Activated CD8-positive, alpha-beta T cell treated with anti-CD3 and anti-CD28 coated beads, Interleukin-2, amount 10 ng/mL, durations not matched to agents 7 days and 5 days (primary cell): Measurements from ENCODE around the gene PIERCE2. TPM values are rescaled to one million over a fixed set of nuclear protein-coding genes. Genes with fewer than 3 reads are reported as not detected.
"Not testable (repeated sequence)": the region's sequence is repeated elsewhere in the genome, so short reads cannot be mapped to it uniquely, and the experiment has no call there.

Experiments
- ATAC-seq: fragments of 150-1000 bp; cut with Tn5 transposase; one replicate; pipeline ENCODE4 v1.10.0; 2021; ENCODE audit warnings: moderate library complexity
- CTCF ChIA-PET: fragments of 350-600 bp; sonication (Branson Sonifier 250); formaldehyde crosslinking; loops from one replicate; lab custom pipeline; 2021; ENCODE audit warnings: antibody characterized with exemption; lab: Charles Lee
- POLR2A ChIA-PET: fragments of 350-600 bp; sonication (Branson Sonifier 250); formaldehyde crosslinking; loops from one replicate; lab custom pipeline; 2021; ENCODE audit warnings: antibody characterized with exemption; lab: Charles Lee
- DNase-seq: peaks from one replicate; pipeline ENCODE4 v3.0.0-alpha.2; 2020
- H3K27ac Mint-ChIP-seq: one replicate; pipeline ENCODE4 v1.8.0; 2021; ENCODE audit warnings: mild to moderate bottlenecking, mixed read lengths
- H3K27me3 Mint-ChIP-seq: one replicate; pipeline ENCODE4 v1.8.0; 2021; ENCODE audit warnings: low read depth, mixed read lengths
- H3K36me3 Mint-ChIP-seq: one replicate; pipeline ENCODE4 v1.8.0; 2021; ENCODE audit warnings: low read depth, mixed read lengths
- H3K4me1 Mint-ChIP-seq: one replicate; pipeline ENCODE4 v1.8.0; 2021; ENCODE audit warnings: low read depth, mixed read lengths
- H3K4me3 Mint-ChIP-seq: one replicate; pipeline ENCODE4 v1.8.0; 2021; ENCODE audit warnings: mild to moderate bottlenecking, mixed read lengths
- H3K9me3 Mint-ChIP-seq: one replicate; pipeline ENCODE4 v1.8.0; 2022; ENCODE audit warnings: mixed read lengths; ENCODE audit not compliant: insufficient read depth
- total RNA-seq, 2 experiments: library from RNA; stranded (reverse); gene quantifications; one replicate each; pipeline ENCODE4 v1.2.3, GENCODE V29; 2021

The PIERCE2 gene
- total RNA-seq, 2 experiments from 2014 or later = not detected

DNA sequence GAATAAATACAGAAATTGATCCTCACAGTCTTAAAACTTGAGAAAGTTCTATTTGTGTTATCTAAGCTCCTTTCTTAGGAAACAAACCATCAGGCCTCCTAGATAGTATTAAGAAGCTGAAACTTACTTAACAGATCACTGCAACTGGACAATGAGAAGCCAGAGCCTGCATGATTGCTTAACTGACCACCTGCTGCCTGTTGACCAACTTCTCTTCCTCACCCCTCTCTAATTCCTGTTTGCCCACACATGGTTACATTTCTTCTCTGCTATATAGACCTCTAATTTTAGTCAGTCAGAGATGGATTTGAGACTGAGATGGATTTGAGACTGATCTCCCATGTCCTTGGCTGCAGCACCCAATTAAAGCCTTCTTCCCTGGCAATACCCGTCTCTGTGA, 13.6 kb upstream of the PIERCE2 start:
- ATAC-seq (no peak), DNase-seq (no peak)
- Mint-ChIP-seq H3K9me3 (peaks cover 13% of the 10 kb centered on the region), H3K36me3 (peaks cover 18% of the 10 kb centered on the region), H3K4me1 (no peaks in the 10 kb centered on the region), H3K27me3 (no peaks in the 10 kb centered on the region), H3K27ac (no peak overlapping the region), H3K4me3 (no peak overlapping the region)
- ChIA-PET CTCF (no interaction called here), POLR2A (interaction anchor here (1.1 kb wide), 1 partner anchor 75 kb away, joined by 3 read pairs; the partner anchor contains the start of genes PIGB and PIGBOS1)

DNA sequence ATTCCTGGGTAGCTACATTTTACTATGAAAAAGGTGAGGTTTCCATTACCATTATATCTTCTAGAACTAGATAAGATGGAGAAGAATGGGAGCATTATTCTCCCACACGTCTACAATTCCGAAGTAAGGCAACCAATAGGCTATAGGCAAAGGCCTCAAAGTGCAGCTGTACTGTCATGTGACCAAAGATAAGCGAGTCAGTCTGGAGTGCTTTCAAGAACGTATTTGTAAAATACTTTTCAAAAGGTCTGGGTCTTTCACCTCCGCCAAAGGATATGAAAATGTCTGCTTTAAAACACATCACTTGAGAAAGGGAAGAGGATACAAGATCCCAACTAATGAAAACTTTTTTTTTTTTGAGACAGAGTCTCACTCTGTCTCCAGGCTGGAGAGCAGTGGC, 10.1 kb upstream of the PIERCE2 start:
- POLR2A ChIA-PET = no interaction called here
- H3K27ac Mint-ChIP-seq = no peak overlapping the region

DNA sequence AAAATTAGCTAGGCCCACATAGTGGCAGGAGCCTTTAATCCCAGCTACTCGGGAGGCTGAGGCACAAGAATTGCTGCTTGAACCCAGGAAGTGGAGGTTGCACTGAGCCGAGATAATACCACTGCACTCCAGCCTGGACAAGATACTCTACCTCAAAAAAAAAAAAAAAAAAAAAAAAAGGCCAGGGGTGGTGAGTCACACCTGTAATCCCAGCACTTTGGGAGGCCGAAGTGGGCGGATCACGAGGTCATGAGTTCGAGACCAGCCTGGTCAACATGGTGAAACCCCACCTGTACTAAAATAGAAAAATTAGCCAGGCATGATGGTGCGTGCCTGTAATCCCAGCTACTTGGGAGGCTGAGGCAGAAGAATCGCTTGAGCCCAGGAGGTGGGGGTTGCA, 8.2 kb upstream of the PIERCE2 start:
- H3K9me3 Mint-ChIP-seq, H3K27me3 Mint-ChIP-seq, H3K4me3 Mint-ChIP-seq, H3K27ac Mint-ChIP-seq, DNase-seq, CTCF ChIA-PET, POLR2A ChIA-PET, ATAC-seq: not testable (repeated sequence)
- peaks cover 24% of the 10 kb centered on the region for H3K4me1 Mint-ChIP-seq
- H3K36me3 Mint-ChIP-seq = peaks cover 18% of the 10 kb centered on the region

More for the DNA sequence above, 10.1 kb upstream of the PIERCE2 start:
- Mint-ChIP-seq H3K4me3 (no peak overlapping the region), H3K9me3 (peaks cover 13% of the 10 kb centered on the region), H3K4me1 (peaks cover 11% of the 10 kb centered on the region), H3K27me3 (no peaks in the 10 kb centered on the region), H3K36me3 (peaks cover 18% of the 10 kb centered on the region)
- no peak for ATAC-seq
- no peak for DNase-seq
- CTCF ChIA-PET = no interaction called here

DNA sequence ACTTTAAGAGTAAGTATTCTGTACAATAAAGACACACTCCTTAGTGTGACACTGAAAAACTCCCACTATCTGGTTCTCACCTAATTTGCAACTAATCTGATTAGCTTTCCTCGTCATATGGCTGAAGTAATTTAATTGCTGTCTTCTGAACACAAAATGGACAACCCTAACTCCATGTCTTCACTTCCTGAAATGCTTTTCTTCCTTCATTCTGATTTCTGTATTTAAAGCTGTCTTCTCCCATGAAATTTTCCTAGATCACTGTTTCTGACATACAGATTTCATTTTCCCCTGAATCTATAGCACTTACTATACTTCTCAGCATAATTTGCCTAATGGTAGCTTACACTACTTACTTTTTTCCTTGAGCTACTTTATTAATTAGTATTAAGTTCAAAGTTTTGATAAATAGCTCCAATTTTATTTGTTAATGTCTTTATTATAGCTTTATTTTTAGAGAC, 6.5 kb upstream of the PIERCE2 start:
- no peak for DNase-seq
- Mint-ChIP-seq H3K27ac (no peak overlapping the region), H3K27me3 (no peaks in the 10 kb centered on the region), H3K36me3 (peaks cover 12% of the 10 kb centered on the region), H3K4me3 (no peak overlapping the region), H3K9me3 (peaks cover 3% of the 10 kb centered on the region), H3K4me1 (peaks cover 27% of the 10 kb centered on the region)
- ChIA-PET CTCF (interaction anchor here (0.8 to 1.3 kb wide), 3 partner anchors 18 to 37 kb away, joined by 3 to 4 read pairs (median 3); no protein-coding TSS in a partner anchor), POLR2A (no interaction called here)
- ATAC-seq = no peak

DNA sequence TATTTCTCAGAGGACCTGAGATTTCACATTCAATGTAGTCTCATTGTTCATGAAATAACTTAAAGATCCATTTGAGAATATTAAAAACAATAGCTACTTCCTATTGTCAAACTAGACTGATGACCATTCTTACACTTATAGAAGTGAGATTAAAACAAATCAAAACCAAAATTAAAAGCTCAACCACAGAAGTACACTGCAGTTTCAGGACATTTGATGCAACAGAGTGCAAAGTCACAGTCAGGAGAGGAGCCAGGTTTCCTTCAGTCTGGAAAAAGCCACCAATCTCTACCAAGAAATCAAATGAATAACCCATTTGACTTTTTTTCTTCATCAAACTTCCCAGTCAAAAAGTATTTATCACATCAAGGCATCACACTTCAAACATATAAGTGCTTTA, 5.6 kb upstream of the PIERCE2 start:
- ATAC-seq = no peak
- POLR2A ChIA-PET = no interaction called here

DNA sequence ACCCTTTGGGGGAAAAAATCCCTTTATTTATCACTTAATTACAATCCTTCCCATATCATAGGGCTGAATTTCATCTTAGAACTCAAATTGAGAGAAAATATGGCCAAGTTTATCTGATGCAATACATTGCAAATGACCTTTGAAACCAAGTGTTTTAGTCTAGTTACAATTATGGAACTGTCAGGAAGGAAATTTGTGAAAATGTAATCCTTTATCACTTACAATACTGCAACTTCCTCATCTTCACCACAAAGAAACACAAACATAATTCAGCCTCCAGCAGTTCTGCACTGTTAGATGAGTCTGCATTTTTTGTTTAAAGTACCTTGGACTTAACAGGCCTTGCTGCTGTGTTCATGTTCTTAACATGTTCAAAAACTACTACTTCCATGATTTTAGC, 4.8 kb upstream of the PIERCE2 start:
- H3K4me1 Mint-ChIP-seq = peaks cover 35% of the 10 kb centered on the region
- ChIA-PET POLR2A (no interaction called here), CTCF (interaction anchor here (2.3 kb wide), 1 partner anchor 36 kb away, joined by 8 read pairs; no protein-coding TSS in a partner anchor)
- peaks cover 4% of the 10 kb centered on the region for H3K36me3 Mint-ChIP-seq
- no peak for DNase-seq
- no peak for ATAC-seq
- no peaks in the 10 kb centered on the region for H3K9me3 Mint-ChIP-seq
- H3K4me3 Mint-ChIP-seq = no peak overlapping the region
- H3K27ac Mint-ChIP-seq = no peak overlapping the region
- no peaks in the 10 kb centered on the region for H3K27me3 Mint-ChIP-seq

More for the DNA sequence above, 5.6 kb upstream of the PIERCE2 start:
- H3K9me3 Mint-ChIP-seq = peaks cover 3% of the 10 kb centered on the region
- DNase-seq = no peak
- CTCF ChIA-PET = interaction anchor here (1.3 to 2.3 kb wide), 2 partner anchors 33 to 37 kb away, joined by 3 to 8 read pairs; no protein-coding TSS in a partner anchor
- peaks cover 8% of the 10 kb centered on the region for H3K36me3 Mint-ChIP-seq
- no peaks in the 10 kb centered on the region for H3K27me3 Mint-ChIP-seq
- H3K4me3 Mint-ChIP-seq = no peak overlapping the region
- peaks cover 33% of the 10 kb centered on the region for H3K4me1 Mint-ChIP-seq
- H3K27ac Mint-ChIP-seq = peak overlapping the region; percentile 37

DNA sequence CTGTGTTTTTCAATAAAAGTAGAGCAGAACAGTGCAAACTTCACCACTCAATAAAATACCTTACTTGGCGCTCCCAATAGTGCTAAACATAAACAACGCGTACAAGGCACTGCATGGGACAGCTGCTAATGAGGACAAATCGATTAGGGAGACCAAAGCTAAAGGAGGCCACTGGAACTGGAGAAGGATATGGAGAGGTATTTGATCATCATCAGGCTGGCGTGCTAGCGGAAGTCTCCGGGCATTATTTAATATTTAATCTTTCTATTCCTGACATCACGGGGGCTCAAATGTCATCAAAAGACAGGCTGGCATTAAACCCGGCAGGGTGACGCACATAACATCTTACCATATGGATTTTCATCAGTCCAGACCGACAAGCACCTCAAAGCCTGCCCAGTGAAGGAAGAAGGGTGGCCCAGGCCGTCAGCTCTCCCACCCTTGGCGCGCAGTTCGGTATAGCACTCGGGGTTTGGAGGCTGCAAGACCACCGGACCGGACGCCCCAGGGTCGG, 740 bp upstream of the PIERCE2 start:
- ATAC-seq = no peak
- Mint-ChIP-seq H3K36me3 (no peaks in the 10 kb centered on the region), H3K4me3 (peak overlapping the region; percentile 84), H3K27me3 (no peaks in the 10 kb centered on the region), H3K4me1 (peaks cover 35% of the 10 kb centered on the region), H3K27ac (peak overlapping the region; percentile 89), H3K9me3 (no peaks in the 10 kb centered on the region)
- no peak for DNase-seq
- CTCF ChIA-PET = interaction anchor here (0.8 to 2.4 kb wide), 18 partner anchors 11 to 438 kb away, joined by 3 to 22 read pairs (median 4); partner anchors contain the start of genes PIGB, PIGBOS1 and RSL24D1
- POLR2A ChIA-PET = interaction anchor here (0.7 to 1.7 kb wide), 4 partner anchors 32 to 211 kb away, joined by 3 to 10 read pairs (median 4); partner anchors contain the start of genes PIGB, PIGBOS1 and RSL24D1

DNA sequence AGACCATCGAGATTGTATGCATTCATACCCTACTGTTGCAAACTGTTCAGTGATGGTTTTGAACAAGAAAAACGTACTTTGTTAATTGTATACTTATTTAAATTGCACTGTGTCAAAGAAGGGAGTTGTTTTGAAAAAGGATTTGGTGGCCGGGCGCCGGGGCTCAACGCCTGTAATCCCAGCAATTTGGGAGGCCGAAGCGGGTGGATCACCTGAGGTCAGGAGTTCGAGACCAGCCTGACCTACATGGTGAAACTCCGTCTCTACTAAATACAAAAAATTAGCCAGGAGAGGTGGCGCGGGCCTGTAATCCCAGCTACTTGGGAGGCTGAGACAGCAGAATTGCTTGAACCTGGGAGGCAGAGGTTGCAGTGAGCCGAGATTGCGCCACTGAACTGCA, 681 bp downstream of the PIERCE2 start:
- ChIA-PET CTCF (interaction anchor here (0.6 to 2.4 kb wide), 25 partner anchors 10 to 437 kb away, joined by 3 to 22 read pairs (median 5); partner anchors contain the start of genes PIGB, PIGBOS1 and RSL24D1), POLR2A (interaction anchor here (0.8 to 1.2 kb wide), 5 partner anchors 10 to 212 kb away, joined by 3 to 15 read pairs (median 4); partner anchors contain the start of genes PIGB, PIGBOS1 and RSL24D1)
- not testable (repeated sequence) for DNase-seq, H3K27me3 Mint-ChIP-seq, H3K9me3 Mint-ChIP-seq, H3K27ac Mint-ChIP-seq, ATAC-seq, H3K36me3 Mint-ChIP-seq
- H3K4me3 Mint-ChIP-seq = peak overlapping the region; percentile 84
- H3K4me1 Mint-ChIP-seq = peaks cover 22% of the 10 kb centered on the region

DNA sequence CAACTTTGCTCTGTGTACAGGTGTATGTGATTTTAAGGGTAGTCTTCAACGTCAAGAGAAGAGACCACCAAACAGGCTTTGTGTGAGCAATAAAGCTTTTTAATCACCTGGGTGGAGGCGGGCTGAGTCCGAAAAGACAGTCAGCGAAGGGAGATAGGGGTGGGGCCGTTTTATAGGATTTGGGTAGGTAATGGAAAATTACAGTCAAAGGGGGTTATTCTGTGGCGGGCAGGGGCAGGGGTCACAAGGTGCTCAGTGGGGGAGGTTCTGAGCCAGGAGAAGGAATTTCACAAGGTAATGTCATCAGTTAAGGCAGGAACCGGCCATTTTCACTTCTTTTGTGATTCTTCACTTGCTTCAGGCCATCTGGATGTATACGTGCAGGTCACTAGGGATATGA, 9.4 kb downstream of the PIERCE2 start:
- CTCF ChIA-PET = interaction anchor here (1.0 kb wide), 1 partner anchor 18 kb away, joined by 3 read pairs; no protein-coding TSS in a partner anchor
- POLR2A ChIA-PET, H3K27ac Mint-ChIP-seq, DNase-seq, H3K36me3 Mint-ChIP-seq, ATAC-seq, H3K4me3 Mint-ChIP-seq, H3K4me1 Mint-ChIP-seq, H3K9me3 Mint-ChIP-seq, H3K27me3 Mint-ChIP-seq: not testable (repeated sequence)

DNA sequence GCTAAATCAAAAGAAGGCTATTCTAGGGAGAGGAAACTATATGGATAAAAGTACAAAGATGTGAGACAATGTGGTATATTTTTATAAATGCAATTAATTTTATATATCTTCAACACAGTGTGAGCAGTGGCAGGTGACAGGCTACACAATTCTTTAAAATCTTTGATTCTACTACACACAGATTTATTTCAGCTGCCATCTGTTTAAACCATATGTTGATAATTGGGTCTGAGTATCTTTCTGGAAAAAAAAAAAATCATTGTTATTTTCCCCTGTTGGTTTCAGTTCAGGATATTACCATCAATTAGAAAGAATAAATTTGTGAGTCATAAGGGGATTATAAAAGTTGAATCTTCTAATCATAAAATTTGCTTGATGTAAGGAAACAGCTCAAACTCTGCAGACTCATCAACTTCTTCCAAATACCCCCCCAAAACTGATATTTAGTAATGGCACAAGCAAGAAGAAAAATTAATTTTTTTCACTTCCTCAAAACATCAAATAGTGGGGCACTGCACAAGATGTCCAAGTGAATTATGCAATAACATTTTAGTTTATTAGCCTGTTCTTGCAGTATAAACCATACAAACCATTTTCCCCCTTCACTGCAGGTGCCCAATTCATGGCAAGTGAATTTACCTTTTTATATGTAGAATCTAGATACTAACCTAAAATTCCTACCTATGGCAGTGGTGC, 12.0 kb downstream of the PIERCE2 start:
- Mint-ChIP-seq H3K27ac (no peak overlapping the region), H3K36me3 (no peaks in the 10 kb centered on the region), H3K9me3 (no peaks in the 10 kb centered on the region), H3K4me1 (no peaks in the 10 kb centered on the region), H3K4me3 (no peak overlapping the region), H3K27me3 (no peaks in the 10 kb centered on the region)
- no peak for DNase-seq
- no peak for ATAC-seq
- ChIA-PET CTCF (no interaction called here), POLR2A (no interaction called here)

DNA sequence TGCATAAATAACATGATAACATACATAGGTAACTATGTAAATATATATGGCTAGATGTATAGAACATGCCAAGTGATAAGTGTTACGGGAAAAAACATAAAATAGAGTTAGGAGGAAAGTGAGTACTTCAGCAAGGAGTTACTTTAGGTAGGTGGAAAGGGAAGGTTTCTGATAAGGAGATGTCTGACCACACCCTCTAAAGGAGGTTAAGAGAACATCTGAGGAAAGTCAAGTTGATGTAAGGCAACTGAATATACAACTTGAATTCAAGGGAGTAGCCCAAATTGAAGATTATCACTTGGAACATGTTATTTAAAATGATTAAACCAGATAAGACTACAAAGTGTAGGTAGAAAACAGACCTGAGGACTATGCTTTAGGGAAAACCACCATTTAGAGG, 13.8 kb downstream of the PIERCE2 start:
- no peak for ATAC-seq
- Mint-ChIP-seq H3K9me3 (no peaks in the 10 kb centered on the region), H3K36me3 (no peaks in the 10 kb centered on the region), H3K27ac (no peak overlapping the region), H3K4me3 (no peak overlapping the region), H3K4me1 (no peaks in the 10 kb centered on the region), H3K27me3 (no peaks in the 10 kb centered on the region)
- POLR2A ChIA-PET = no interaction called here
- no peak for DNase-seq
- CTCF ChIA-PET = interaction anchor here (0.8 kb wide), 1 partner anchor 13 kb away, joined by 3 read pairs; no protein-coding TSS in a partner anchor
